H1 (cell line): ENCODE results near the gene TRPT1. TPM values are rescaled to one million over a fixed set of nuclear protein-coding genes. Genes with fewer than 3 reads are reported as not detected.

ENCODE experiments used
- CTCF ChIA-PET: fragments of 300-600 bp; sonication (Branson Sonifier 250); formaldehyde crosslinking; loops from one replicate; lab custom pipeline; 2021; ENCODE audit not compliant: partially characterized antibody; lab: Charles Lee
- POLR2A ChIA-PET: fragments of 300-600 bp; sonication (Branson Sonifier 250); formaldehyde crosslinking; loops from one replicate; lab custom pipeline; 2021; ENCODE audit warnings: inconsistent platforms; ENCODE audit not compliant: partially characterized antibody; lab: Charles Lee
- DNase-seq, 2 experiments: peaks; one replicate each; pipeline versions ENCODE4 v3.0.0 to v3.0.0-alpha.2; 2010 to 2022; ENCODE audit warnings: low spot score in 2 of 2, low read depth in 1 of 2, mixed read lengths in 1 of 2
- FAIRE-seq: peaks from 2 replicates; lab custom pipeline; 2011; peaks lifted over from hg19 to GRCh38; lab: Jason Lieb, UNC
- H2AFZ ChIP-seq: 2 replicates; pipeline ENCODE4 v1.8.1; 2012; ENCODE audit warnings: low read length, inconsistent platforms
- H2AK5ac ChIP-seq: 2 replicates; pipeline ENCODE4 v1.6.1; 2013; ENCODE audit warnings: low read depth, low read length
- H2BK120ac ChIP-seq: replicated peaks from 2 replicates; pipeline ENCODE3; 2013; ENCODE audit warnings: low read depth, low read length, inconsistent platforms
- H2BK12ac ChIP-seq: 2 replicates; pipeline ENCODE4 v1.6.1; 2013; ENCODE audit warnings: low read depth, low read length
- H2BK15ac ChIP-seq: 2 replicates; pipeline ENCODE4 v1.6.1; 2013; ENCODE audit warnings: low read length
- H2BK20ac ChIP-seq: 2 replicates; pipeline ENCODE4 v1.6.1; 2013; ENCODE audit warnings: low read length
- H2BK5ac ChIP-seq: 2 replicates; pipeline ENCODE4 v1.6.1; 2013; ENCODE audit warnings: low read depth, low read length
- H3K14ac ChIP-seq: 2 replicates; pipeline ENCODE4 v1.6.1; 2013; ENCODE audit warnings: inconsistent platforms; ENCODE audit not compliant: insufficient read length
- H3K18ac ChIP-seq: 2 replicates; pipeline ENCODE4 v1.6.1; 2013; ENCODE audit warnings: low read length; ENCODE audit errors: extremely low read depth
- H3K23ac ChIP-seq: 2 replicates; pipeline ENCODE4 v1.6.1; 2013; ENCODE audit warnings: inconsistent platforms; ENCODE audit not compliant: insufficient read length
- H3K23me2 ChIP-seq: 2 replicates; pipeline ENCODE4 v1.6.1; 2013; ENCODE audit warnings: low read depth, low read length
- H3K27ac ChIP-seq: 2 replicates; pipeline ENCODE4 v1.6.1; 2011; ENCODE audit warnings: low read depth, low read length, inconsistent platforms
- H3K27me3 ChIP-seq, 4 experiments: replicated peaks in 1 of 4; 1 replicate in 1 of 4; 2 replicates in 3 of 4; pipeline versions ENCODE4 v1.6.1 to v1.8.1; 2011 to 2013; ENCODE audit warnings: low read length in 3 of 4, mild to moderate bottlenecking in 3 of 4, inconsistent platforms in 2 of 4, mixed read lengths in 2 of 4, moderate library complexity in 1 of 4; ENCODE audit not compliant: control insufficient read depth in 3 of 4, insufficient read depth in 3 of 4; ENCODE audit errors: extremely low read depth in 1 of 4
- H3K36me3 ChIP-seq, 4 experiments: 2 replicates each; pipeline versions ENCODE4 v1.6.1 to v1.8.1; 2011 to 2013; ENCODE audit warnings: mild to moderate bottlenecking in 4 of 4, low read length in 3 of 4, moderate library complexity in 2 of 4, control low read depth in 1 of 4, inconsistent platforms in 1 of 4; ENCODE audit not compliant: insufficient read depth in 4 of 4, control insufficient read depth in 2 of 4
- H3K4ac ChIP-seq: replicated peaks from 2 replicates; pipeline ENCODE3; 2013; ENCODE audit warnings: low read length, low read depth, mixed read lengths, inconsistent platforms; ENCODE audit not compliant: insufficient read length
- H3K4me1 ChIP-seq, 4 experiments: replicated peaks in 1 of 4; 1 replicate in 1 of 4; 2 replicates in 3 of 4; pipeline versions ENCODE4 v1.6.1 to v1.8.1; 2011 to 2013; ENCODE audit warnings: low read length in 3 of 4, inconsistent platforms in 2 of 4, mixed read lengths in 1 of 4; ENCODE audit not compliant: insufficient read depth in 4 of 4, control insufficient read depth in 3 of 4
- H3K4me2 ChIP-seq, 2 experiments: 2 replicates each; pipeline versions ENCODE4 v1.6.1 to v1.8.1; 2011 to 2013; ENCODE audit warnings: low read depth in 2 of 2, low read length in 2 of 2, control low read depth in 1 of 2, inconsistent platforms in 1 of 2, mild to moderate bottlenecking in 1 of 2; ENCODE audit not compliant: insufficient read depth in 1 of 2
- H3K4me3 ChIP-seq, 4 experiments: fragments of 200-600, 300-600 bp in 1 of 4; sonication (generic), shearing (Covaris generic), sonication (Bioruptor Twin) in 1 of 4; 2 replicates each; pipeline versions ENCODE4 v1.5.1 to v1.8.1; 2011 to 2016; ENCODE audit warnings: low read length in 4 of 4, low read depth in 3 of 4, control low read depth in 2 of 4, inconsistent platforms in 2 of 4, mild to moderate bottlenecking in 2 of 4, mixed read lengths in 1 of 4, moderate library complexity in 1 of 4; ENCODE audit not compliant: insufficient read depth in 2 of 4; ENCODE audit errors: extremely low read depth in 1 of 4
- H3K56ac ChIP-seq: replicated peaks from 2 replicates; pipeline ENCODE3; 2013; ENCODE audit warnings: low read depth, mild to moderate bottlenecking, mixed read lengths, low read length, inconsistent platforms; ENCODE audit not compliant: insufficient read length
- H3K79me1 ChIP-seq: 2 replicates; pipeline ENCODE4 v1.6.1; 2013; ENCODE audit warnings: low read depth, low read length, control low read depth
- H3K79me2 ChIP-seq, 2 experiments: 2 replicates each; pipeline versions ENCODE4 v1.6.1 to v1.8.1; 2012 to 2013; ENCODE audit warnings: low read length in 2 of 2, mild to moderate bottlenecking in 2 of 2, inconsistent platforms in 1 of 2; ENCODE audit not compliant: insufficient read depth in 2 of 2, control insufficient read depth in 1 of 2
- H3K9ac ChIP-seq, 4 experiments: replicated peaks in 1 of 4; 1 replicate in 1 of 4; 2 replicates in 3 of 4; pipeline versions ENCODE4 v1.6.1 to v1.8.1; 2011 to 2013; ENCODE audit warnings: low read depth in 3 of 4, low read length in 3 of 4, control low read depth in 2 of 4, mild to moderate bottlenecking in 2 of 4, moderate library complexity in 2 of 4, inconsistent platforms in 1 of 4; ENCODE audit errors: extremely low read depth in 1 of 4
- H3K9me3 ChIP-seq, 2 experiments: 2 replicates each; pipeline versions ENCODE4 v1.6.1 to v1.8.1; 2012 to 2013; ENCODE audit warnings: mild to moderate bottlenecking in 2 of 2, moderate library complexity in 2 of 2, control low read depth in 1 of 2, inconsistent platforms in 1 of 2, low read depth in 1 of 2, low read length in 1 of 2, mixed read lengths in 1 of 2; ENCODE audit not compliant: insufficient read depth in 2 of 2
- H4K20me1 ChIP-seq, 2 experiments: replicated peaks in 1 of 2; 2 replicates each; pipeline versions ENCODE3 to v1.8.1; 2011 to 2013; ENCODE audit warnings: inconsistent platforms in 2 of 2, low read length in 2 of 2, mild to moderate bottlenecking in 1 of 2; ENCODE audit not compliant: insufficient read depth in 2 of 2, control insufficient read depth in 1 of 2
- H4K5ac ChIP-seq: 2 replicates; pipeline ENCODE4 v1.6.1; 2013; ENCODE audit warnings: low read length, low read depth, mixed read lengths, inconsistent platforms; ENCODE audit not compliant: insufficient read length
- H4K8ac ChIP-seq: 2 replicates; pipeline ENCODE4 v1.8.0; 2013; ENCODE audit warnings: mild to moderate bottlenecking, moderate library complexity, low read length, inconsistent platforms; ENCODE audit not compliant: insufficient read depth; ENCODE audit errors: extremely low read depth
- H4K91ac ChIP-seq: replicated peaks from 2 replicates; pipeline ENCODE3; 2013; ENCODE audit warnings: low read length, mixed read lengths, inconsistent platforms; ENCODE audit not compliant: insufficient read length
- CBX5 ChIP-seq: fragments of 300-800, 300-1000 bp; sonication (generic); IDR thresholded peaks from 2 replicates; pipeline ENCODE4 v1.7.1; 2016; ENCODE audit warnings: antibody characterized with exemption, low read length, low read depth
- EGR1 ChIP-seq: IDR thresholded peaks from 2 replicates; pipeline ENCODE4 v1.6.1; 2011; ENCODE audit warnings: low read depth, low read length, borderline replicate concordance
- EZH2 ChIP-seq: fragments of 200-600 bp; sonication (generic); IDR thresholded peaks from 2 replicates; pipeline ENCODE4 v1.7.1; 2012; ENCODE audit warnings: low read depth, mild to moderate bottlenecking, moderate library complexity, low read length, inconsistent platforms; ENCODE audit not compliant: severe bottlenecking
- GTF2F1 ChIP-seq: IDR thresholded peaks from 2 replicates; pipeline ENCODE4 v1.6.1; 2012; ENCODE audit warnings: low read depth, low read length, improper control_type of control experiment, borderline replicate concordance
- JUND ChIP-seq: IDR thresholded peaks from 2 replicates; pipeline ENCODE4 v1.6.1; 2011; ENCODE audit warnings: mild to moderate bottlenecking, improper control_type of control experiment, low read length
- POLR2AphosphoS5 ChIP-seq: IDR thresholded peaks from 2 replicates; pipeline ENCODE4 v1.6.1; 2011; ENCODE audit warnings: low read depth, low read length
- RXRA ChIP-seq: IDR thresholded peaks from 2 replicates; pipeline ENCODE4 v1.6.1; 2011; ENCODE audit warnings: low read depth, mild to moderate bottlenecking, low read length, moderate library complexity; ENCODE audit not compliant: insufficient read depth
- SP1 ChIP-seq: IDR thresholded peaks from 2 replicates; pipeline ENCODE4 v1.6.1; 2011; ENCODE audit warnings: low read depth, low read length
- TCF12 ChIP-seq: IDR thresholded peaks from 2 replicates; pipeline ENCODE4 v1.6.1; 2011; ENCODE audit warnings: low read depth, mild to moderate bottlenecking, low read length
- WGBS, 2 experiments: shearing (Covaris generic) in 1 of 2; methylation state at CpG; one replicate each; pipeline versions ENCODE4 v1.1.6 to v1.1.7; 2013 to 2015; ENCODE audit warnings: low lambda C conversion rate in 2 of 2, mixed read lengths in 2 of 2, inconsistent platforms in 1 of 2, low coverage in 1 of 2, missing lambda C conversion rate in 1 of 2; ENCODE audit not compliant: insufficient replicate concordance in 2 of 2, insufficient coverage in 1 of 2, insufficient read length in 1 of 2; ENCODE audit errors: extremely low coverage in 1 of 2, missing lambda C conversion rate in 1 of 2; 5-methylcytosine and 5-hydroxymethylcytosine counted together
- polyA plus RNA-seq, 7 experiments: library from polyadenylated mRNA; depleted of rRNA in 3 of 7; stranded (reverse) in 5 of 7; unstranded in 2 of 7; fragments of >200 nt in 5 of 7; fragments of 200-250 nt in 2 of 7; gene quantifications; 1 replicate in 5 of 7; 2 replicates in 1 of 7; 4 replicates in 1 of 7; pipeline versions ENCODE4 v1.2.1 to v1.2.3, GENCODE V29; 2011 to 2013; ENCODE audit warnings: missing spikeins in 2 of 7, mixed read lengths in 2 of 7
- total RNA-seq: library from RNA; stranded (reverse); fragmentation: NEBNext Ultra II Directional; extraction: Animal tissue kit (Norgen Biotek cat#: 25700); gene quantifications from 2 replicates; pipeline ENCODE4 v1.2.1, GENCODE V29; 2021

The TRPT1 gene
- total and polyA plus RNA-seq, 2 of the 8 experiments (the other 6 are each of a cell fraction or from before 2014, with no cell fraction given): 34.5 to 74.6 TPM

DNA sequence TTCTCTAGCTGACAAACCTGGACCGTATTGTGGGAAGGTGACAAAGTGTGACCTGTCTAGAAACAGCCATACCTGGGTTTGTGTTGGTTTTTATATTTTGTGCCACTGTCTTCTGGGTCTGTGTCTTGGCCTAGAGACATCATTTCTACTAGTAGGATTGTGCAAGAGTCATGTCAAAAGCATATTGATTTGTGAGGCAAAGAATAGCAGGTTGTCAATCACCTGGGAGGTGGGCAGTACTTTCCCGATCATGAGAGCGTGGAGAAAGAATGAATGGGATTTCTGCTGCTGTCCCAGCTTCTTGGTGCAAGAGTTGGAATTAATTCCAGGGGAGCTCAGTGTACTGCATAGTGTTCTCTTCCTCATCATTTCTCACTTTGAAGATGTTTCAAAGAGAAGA lies 24.4 kb downstream of the TRPT1 start:
- FAIRE-seq: no peak
- Histone ChIP-seq H3K23ac (no peak overlapping the region), H3K27ac (no peak overlapping the region), H3K9ac (no peak overlapping the region), H3K56ac (no peak overlapping the region), H2BK15ac (no peak overlapping the region), H3K79me2 (no peaks in the 10 kb centered on the region; a peak in 1 of 4 replicates), H3K14ac (no peak overlapping the region), H4K91ac (no peak overlapping the region), H3K27me3 (no peaks in the 10 kb centered on the region; a peak in 1 of 7 replicates), H3K18ac (no peak overlapping the region), H3K23me2 (no peaks in the 10 kb centered on the region; the same call in 1 of the 2 replicates), H3K4ac (no peak overlapping the region), H2BK120ac (no peak overlapping the region)
- POLR2A ChIA-PET: interaction anchor here (1.0 to 18.4 kb wide), 5 partner anchors 9 to 68 kb away, joined by 3 to 253 read pairs (median 11); partner anchors contain the start of genes NUDT22, STIP1 and TRPT1
- no peak for DNase-seq
- TF ChIP-seq GTF2F1 (no peak), RXRA (no peak), POLR2AphosphoS5 (no peak), EZH2 (no peak), EGR1 (no peak), CBX5 (no peak), JUND (no peak), SP1 (no peak), TCF12 (no peak)
- TF ChIP-seq, all 59 proteins: peak for 0
- no peaks in the 10 kb centered on the region for H3K4me1 ChIP-seq
- no peak overlapping the region for H4K8ac ChIP-seq
- no peaks in the 10 kb centered on the region for H3K79me1 ChIP-seq
- no peak overlapping the region for H2AK5ac ChIP-seq
- no peak overlapping the region for H2BK20ac ChIP-seq
- H3K4me2 ChIP-seq: no peak overlapping the region
- CTCF ChIA-PET: interaction anchor here (0.9 to 1.3 kb wide), 2 partner anchors 11 to 103 kb away, joined by 3 read pairs; no protein-coding TSS in a partner anchor
- WGBS, 2 experiments: 90% methylated on average over 3 of the region's 3 CpGs; no CpG with 5 or more reads in 1 of the 2 experiments
- no peak overlapping the region for H2BK12ac ChIP-seq
- H4K20me1 ChIP-seq: peaks cover 5 to 19% of the 10 kb centered on the region in 2 experiments
- no peaks in the 10 kb centered on the region for H3K9me3 ChIP-seq
- no peak overlapping the region for H2AFZ ChIP-seq
- H3K4me3 ChIP-seq: no peak overlapping the region
- no peak overlapping the region for H4K5ac ChIP-seq
- no peak overlapping the region for H2BK5ac ChIP-seq
- H3K36me3 ChIP-seq: peaks cover 50 to 85% (median 71%) of the 10 kb centered on the region in 4 experiments
